HG02885 (cell line): ENCODE results near the gene ITGA11.

Experiments used
- ATAC-seq: cut with Tn5 transposase; IDR thresholded peaks from one replicate; pipeline ENCODE4 v1.9.1; 2021; ENCODE audit warnings: mild to moderate bottlenecking; ENCODE audit not compliant: unreplicated experiment, poor library complexity

Gene ITGA11

DNA sequence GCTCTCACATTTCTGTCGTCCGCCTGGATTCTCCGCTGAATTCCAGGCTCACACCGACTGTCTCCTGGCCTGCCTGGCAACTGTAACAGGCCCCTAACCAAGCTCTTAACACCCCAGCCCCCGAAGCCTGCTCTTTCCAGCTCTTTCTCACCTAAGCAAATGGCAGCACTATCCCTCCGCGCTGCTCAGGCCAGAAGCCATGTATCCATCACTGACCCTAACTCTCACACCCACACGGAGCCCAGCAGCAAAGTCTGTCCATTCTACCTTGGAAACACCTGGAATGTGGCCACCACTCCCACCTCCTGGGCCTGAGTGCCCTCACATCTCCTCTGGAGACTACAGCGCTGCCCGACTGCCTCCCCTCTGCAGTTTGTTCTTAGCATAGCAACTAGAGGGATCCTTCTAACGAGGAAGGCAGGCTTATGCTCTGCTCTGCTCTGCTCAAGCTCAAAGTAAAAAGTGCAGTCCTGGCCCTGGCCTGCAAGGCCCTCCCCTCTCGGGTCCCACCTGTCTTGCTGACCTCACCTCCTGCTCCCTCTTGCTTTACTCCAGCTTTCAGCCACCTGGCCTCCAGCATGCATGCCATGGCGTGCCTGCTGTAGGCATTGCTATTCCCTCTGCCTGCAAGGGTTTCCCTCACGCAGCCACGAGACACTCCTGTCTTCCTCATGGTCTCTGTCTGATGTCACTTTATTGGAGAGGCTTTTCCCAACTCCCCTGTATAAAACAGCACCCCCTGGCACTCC, 127.2 kb downstream of the ITGA11 start:
- no peak for ATAC-seq

DNA sequence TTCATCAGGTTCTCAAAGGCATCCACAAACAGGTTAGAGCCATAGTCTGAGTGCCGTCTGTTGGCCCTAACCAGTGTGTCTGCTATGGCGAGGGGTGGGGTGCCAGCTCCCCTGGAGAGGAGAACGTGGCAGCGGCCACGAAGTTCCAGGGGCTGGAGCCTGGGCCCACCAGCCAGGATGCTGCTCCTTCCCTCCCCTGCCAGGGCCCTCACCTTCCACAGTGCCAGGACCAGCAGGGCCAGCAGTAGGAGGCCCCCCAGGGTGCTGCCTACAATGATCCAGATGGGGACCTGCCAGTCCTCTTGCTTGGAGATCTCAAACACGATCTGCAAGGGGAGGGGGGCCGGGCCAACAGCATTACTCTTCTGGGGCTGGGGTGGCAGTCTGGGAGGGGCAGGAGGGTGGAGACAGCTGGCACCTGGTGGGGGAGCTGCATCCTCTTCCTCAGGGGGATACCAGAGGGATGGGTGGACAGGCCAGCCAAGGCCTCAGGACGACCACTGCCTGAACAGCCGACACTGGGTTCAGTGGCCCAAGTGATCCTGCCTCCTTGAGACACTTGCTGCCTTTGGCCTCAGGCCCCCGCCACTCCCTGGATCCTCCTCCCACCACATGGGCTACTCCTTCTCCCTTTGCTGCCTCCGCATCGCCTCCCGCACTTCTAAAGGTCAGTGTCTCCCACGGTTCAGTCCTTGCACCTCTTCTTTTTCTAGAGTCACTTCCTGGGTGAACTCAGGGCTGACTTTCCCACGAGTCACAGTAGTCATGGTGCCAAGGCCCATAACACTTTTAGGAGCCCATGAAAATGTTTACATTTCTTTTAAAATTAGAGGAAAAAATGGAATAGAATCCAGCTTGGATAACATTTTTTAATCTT, 128.2 kb downstream of the ITGA11 start:
- no peak for ATAC-seq

DNA sequence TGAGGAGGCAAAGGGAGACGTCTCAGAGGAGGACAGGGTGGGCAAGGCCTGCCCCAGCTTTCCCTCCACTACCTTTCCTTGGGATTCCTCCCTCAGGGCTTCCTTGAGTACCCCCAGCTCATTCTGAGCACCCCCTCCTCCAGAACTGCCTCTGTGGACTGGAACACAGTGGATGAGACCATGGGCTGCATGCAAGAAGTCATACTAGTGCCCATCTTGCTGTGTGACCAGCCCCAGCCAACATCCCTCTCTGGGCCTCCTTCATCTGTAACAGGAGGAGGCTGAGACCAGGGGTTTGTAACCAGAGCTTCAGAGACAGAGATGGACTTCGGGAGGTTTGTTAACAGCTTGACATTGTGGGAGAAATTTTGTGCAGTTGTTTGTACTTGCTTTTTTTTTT, 128.8 kb downstream of the ITGA11 start:
- ATAC-seq = no peak

DNA sequence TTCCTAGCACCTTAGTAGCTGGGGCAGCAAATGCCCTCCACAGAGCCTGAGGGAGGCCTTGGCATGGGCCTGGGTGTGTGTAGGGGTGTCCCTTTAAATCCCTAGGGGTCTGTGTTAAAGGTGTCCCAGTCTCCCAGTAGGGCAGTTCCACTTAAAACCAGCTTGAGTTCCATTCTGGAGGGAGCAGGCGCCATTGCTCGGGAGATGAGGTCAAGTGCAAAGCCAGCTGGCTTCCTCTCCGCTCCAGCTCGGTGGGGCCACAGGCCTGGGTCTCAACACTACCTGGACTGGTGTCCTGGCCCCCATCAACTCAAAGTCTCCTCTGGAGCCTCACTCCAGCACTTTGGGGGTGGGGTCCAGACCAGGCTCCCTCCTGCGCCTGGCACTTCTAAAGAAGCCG, 129.2 kb downstream of the ITGA11 start:
- no peak for ATAC-seq

DNA sequence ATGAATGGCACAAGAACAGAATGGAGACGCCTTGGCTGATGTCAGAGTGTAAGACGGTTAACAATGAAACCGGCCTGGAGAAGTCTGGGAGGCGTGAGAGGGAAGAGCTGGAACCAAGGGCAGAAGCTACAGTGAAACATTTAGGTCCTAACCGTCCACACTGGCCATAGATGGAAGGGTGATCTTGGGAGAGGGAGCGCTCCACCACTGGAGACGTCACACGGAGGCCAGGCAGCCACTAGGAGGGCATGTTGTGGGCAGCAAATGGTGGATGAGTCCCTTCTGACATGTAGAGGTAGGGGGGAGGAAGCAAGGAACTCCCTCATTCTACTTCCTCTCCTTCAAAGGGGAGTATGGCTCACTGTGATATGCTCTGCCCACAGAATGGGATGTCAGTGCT, 130.7 kb downstream of the ITGA11 start:
- ATAC-seq = no peak

DNA sequence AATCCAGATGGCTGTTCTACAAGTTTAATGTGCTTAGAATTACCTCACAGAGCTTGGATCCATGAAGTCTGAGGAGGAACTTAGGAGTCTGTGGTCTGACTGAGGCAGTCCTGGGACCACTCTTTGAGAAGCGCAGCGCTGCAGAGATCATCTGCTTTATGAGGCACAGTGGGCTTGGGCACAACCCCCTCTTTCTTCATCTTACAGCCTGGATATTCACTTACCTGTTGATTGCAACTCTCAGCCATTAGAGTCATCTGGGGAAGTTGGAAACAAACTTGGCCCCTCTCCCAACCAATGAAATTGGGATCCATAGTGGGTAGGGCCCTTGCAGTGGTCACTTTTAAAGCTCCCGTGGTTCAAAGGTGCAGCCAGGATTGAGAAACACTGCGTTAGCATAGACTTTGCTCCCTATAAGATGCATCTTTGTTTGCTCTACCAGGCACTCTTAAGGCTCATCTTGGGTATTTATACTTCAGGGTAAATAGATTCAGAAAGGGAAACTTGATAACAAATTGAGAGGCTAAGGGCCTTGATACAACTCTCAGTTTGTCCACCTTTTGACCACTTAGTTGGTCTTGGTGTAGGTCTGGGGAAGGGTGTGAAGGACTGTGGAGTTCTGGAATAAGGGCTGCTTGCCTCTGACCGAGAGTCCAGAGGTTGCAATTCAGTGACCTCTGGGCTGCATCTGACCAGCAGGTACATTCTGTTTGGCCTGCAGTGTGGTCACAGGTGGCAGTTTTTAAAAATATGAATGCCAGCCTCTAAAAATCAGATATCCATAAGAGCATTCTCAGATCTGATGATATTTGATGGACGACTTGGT, 131.6 kb downstream of the ITGA11 start:
- ATAC-seq = no peak

DNA sequence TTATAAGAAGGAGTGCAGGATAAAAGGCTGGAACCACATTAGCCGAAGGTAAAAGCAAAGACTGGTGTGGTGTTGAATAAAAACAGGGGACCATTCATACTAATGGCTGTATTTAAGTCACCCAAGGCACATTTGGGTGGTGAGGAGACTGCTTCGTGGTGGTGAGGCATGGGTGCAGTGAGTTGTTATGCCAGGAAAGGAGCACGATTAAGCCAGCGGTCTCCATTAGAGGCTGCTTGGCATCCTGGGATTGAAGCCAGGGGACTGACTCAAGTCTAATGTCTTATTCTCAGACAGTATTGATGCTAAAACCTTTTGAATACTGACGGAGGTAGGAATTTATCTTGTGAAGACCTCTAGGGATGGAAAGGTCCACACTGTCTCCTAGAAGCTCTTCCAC, 132.5 kb downstream of the ITGA11 start:
- ATAC-seq = peak; percentile 10

DNA sequence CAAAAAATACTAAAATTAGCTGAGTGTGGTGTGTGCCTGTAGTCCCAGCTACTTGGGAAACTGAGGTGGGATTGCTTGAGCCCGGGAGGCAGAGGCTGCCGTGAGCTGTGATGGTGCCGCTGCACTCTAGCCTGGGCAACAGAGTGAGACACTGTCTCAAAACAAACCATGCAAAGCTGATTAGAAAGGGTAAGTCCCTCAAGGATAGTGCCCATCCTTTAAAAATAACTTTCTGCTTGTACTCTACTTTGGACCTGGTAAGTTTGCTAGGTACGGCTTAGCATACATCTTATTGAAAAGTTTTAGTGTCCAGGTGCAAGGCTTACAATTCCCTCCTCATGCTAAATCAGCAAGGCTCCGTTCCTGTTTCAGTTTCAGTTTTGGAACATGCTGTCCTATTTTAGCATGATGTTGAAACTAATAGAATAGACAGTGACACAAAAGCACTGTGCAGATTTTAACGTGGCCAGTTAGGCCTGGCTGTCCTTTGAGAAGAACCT, 133.0 kb downstream of the ITGA11 start:
- peak; percentile 86 for ATAC-seq

DNA sequence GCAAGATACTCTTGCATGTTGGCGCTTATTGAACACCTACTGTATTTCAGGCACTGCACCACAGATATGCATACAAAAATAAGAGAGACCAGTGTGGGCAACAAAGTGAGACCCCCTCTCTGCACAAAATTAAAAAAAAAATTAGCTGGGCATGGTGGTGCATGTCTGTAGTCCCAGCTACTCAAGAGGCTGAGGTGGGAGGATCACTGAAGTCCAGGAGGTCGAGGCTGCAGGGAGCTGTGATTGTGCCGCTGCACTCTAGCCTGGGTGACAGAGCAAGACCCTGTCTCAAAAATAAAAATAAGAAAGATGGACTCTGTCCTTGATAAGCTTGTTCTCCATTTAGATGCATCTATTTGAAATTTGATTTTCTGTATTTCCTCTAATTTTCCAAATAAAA, 133.6 kb downstream of the ITGA11 start:
- ATAC-seq = no peak

DNA sequence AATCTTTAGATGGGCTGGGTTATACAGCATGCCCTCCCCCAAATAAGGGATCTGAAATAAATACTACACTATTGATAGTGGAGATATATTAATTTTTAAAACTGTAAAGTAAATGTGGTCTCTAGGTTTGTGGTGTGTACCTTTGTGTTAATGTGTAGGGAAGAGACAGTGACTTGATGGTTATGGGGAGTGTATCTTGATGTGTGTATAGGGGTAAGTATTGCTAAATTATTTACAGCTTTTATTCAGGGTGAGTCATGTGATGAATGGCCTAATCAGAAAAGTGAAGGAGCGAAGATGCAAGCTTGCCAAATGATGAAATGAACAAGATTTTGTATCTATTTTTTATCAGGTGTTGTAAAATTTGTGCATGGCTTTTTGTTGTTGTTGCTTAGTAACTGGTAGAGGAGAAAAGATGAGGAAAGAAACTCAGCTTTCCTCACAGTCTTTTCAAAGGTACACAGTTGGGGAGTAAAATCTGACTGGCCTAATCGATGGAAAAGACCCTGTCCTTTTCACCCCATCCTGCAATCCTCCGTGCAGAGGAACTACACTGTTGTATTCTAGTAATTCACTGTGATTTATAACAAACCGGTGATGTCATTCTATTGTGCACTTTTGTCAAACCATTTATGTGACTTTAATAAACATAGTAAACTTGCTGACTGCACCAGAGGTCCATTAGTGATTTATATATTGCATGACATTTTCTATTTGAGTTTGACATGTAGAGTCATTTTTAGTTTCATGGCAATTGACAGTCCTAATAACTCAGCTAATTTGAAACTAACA, 136.8 kb downstream of the ITGA11 start:
- ATAC-seq = no peak

DNA sequence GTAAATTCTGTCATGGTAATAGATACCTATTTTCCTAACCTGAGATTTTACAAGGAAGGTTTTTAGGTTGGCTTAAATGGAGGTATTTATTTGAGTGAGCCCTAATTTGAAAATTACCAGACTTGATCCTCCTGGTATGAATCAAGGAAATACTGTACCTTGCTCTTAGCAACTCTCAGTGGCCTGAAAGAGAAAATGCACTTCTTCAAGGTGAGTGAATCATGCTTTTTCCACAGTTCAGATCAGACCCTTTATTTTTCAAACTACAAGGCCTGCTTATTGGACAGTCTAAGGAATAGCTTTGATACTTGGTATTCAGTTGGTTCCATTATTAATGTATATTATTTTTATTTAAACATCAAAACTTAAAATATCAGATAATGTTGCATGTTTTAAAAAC, 139.0 kb downstream of the ITGA11 start:
- ATAC-seq = no peak

DNA sequence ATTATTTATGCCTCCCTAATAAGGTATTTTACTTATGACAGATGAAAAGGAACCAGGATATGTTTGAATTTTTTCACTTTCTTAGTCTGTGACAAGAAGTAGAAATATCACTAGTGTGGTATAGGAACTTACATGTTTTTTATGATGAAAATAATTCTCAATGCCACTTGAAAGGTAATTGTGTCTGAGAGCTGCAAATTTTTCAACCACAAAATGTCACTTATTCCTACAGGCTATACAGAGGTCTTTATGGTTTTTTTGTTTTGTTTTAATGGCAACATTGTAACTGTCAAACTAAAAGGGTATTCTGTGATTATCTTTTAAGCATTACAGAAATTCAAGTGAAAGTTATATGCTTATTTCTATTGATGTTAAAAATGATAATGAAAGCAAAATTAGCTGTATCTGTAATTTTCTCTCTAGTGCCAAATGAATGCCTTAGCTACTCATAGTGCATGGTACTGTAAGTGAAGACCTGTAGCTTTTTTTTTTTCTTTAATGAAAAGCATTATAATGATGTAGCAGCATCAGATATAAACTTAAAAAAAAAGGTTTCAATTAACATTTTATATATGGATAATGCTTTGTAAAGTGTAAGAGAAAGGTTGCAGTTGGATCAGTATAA, 139.7 kb downstream of the ITGA11 start:
- no peak for ATAC-seq

DNA sequence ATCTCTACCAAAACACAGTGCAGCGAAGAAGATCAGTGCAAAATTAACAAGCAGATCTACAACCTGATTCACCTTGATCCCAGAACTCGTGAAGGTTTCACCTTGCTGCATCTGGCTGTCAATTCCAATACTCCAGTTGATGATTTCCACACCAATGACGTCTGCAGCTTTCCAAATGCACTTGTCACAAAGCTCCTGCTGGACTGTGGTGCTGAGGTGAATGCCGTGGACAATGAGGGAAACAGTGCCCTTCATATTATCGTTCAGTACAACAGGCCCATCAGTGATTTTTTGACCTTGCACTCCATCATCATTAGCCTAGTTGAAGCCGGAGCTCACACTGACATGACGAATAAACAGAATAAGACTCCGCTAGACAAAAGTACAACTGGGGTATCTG, 141.2 kb downstream of the ITGA11 start:
- no peak for ATAC-seq

DNA sequence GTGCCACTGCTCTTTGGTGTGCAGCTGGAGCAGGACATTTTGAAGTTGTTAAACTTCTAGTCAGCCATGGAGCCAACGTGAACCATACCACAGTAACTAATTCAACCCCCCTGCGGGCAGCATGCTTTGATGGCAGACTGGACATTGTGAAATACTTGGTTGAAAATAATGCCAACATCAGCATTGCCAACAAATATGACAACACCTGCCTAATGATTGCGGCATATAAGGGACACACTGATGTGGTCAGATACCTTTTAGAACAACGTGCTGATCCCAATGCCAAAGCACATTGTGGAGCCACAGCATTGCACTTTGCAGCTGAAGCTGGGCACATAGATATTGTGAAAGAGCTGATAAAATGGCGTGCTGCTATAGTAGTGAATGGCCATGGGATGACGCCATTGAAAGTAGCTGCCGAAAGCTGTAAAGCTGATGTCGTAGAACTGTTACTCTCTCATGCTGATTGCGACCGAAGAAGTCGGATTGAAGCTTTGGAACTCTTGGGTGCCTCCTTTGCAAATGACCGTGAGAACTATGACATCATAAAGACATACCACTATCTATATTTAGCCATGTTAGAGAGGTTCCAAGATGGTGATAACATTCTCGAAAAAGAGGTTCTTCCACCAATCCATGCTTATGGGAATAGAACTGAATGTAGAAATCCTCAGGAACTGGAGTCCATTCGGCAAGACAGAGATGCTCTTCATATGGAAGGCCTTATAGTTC, 142.2 kb downstream of the ITGA11 start:
- no peak for ATAC-seq

DNA sequence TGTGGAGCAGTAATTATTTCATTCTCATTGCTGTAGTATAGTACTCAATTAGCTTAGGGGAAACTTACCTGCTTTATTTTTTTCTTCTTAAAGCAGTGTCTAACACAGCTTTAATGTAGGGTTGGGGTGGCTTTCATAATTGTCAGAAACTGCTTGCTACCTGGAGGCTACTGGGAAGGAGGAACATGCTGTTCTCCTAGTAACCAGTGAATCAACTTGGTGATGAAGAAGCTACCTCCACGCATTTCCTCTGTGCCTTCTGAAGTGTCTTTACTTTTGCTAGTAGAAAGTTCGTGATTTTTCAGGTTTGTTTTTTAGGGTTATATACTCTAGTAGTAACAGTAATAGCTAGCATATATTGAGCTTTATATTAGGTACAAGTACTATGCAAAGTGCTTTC, 142.9 kb downstream of the ITGA11 start:
- ATAC-seq = no peak

DNA sequence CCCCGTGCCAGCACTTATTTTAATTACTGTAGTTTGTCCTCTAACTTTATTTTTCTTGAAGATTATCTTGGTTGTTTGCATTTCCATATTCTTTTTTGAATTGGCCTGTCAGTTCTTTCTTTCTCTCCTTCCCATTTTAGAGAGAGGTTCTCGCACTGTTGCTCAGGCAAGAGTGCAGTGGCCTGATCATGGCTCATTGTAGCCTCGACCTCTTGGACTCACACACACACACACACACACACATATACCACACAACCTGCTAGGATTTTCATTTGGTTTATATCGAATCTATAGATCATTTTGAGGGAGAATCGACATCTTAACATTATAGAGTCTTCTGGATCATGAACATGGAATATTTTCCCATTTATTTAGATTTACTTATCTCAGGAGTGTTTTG, 145.7 kb downstream of the ITGA11 start:
- ATAC-seq = no peak

DNA sequence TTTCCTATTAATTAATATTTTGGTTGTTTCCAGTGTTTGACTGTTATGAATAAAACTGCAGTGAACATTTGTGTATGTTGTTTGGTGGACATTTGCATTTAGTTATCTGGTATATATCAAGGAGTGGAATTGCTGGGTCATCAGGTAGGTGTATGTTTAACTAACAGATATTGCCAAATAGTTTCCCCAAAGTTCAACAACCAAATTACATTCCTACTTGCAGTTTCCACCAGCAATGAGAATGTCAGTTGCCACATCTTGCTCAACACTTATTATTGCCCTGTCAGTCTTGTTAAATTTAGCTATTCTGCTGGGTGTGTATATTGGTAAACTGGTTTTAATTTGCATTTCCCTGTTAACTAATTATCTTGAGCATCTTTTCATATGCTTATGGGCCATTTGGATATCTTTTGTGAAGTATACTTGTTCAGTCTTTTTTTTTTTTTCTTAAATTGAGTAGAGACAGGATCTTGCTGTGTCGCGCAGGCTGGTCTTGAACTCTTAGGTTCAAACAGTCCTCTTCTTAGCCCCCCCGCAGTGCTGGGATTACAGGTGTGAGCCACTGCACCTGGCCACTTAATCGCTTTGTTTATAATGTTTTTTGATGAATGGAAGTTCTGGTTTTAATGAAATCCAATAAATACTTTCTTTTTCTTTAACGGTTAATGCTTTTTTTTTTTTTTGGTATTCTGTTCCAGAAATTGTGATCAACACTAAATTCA, 146.5 kb downstream of the ITGA11 start:
- ATAC-seq = no peak

DNA sequence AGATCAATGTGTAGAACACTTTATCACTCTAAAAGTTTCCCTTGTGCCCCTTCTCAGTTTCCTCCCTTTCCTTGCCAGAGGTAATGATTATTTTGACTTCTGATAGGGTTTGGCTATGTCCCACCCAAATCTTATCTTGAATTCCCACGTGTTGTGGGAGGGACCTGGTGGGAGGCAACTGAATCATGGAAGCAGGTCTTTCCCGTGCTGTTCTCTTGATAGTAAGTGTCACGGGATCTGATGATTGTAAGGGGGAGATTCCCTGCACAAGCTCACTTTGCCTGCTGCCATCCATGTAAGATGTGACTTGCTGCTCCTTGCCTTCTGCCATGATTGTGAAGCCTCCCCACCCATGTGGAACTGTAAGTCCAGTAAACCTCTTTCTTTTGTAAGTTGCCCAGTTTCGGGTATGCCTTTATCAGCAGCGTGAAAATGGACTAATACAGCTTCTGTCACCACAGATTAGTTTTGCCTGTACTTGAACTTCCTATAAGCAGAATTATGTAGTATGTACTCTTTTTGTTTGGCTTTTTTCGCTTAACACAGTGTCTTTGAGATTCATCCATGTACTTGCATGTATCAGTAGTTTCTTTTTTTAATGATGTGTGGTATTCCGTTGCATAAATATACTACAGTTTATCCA, 147.2 kb downstream of the ITGA11 start:
- ATAC-seq = no peak
